ENCODE measurements around the gene PRTG. TPM values are rescaled to one million over a fixed set of nuclear protein-coding genes. Genes with fewer than 3 reads are reported as not detected.

The PRTG gene
- total and polyA plus RNA-seq, 2 of the 13 experiments (the other 11 are each of a cell fraction or from before 2014, with no cell fraction given) = 13.2 to 22.3 TPM

DNA sequence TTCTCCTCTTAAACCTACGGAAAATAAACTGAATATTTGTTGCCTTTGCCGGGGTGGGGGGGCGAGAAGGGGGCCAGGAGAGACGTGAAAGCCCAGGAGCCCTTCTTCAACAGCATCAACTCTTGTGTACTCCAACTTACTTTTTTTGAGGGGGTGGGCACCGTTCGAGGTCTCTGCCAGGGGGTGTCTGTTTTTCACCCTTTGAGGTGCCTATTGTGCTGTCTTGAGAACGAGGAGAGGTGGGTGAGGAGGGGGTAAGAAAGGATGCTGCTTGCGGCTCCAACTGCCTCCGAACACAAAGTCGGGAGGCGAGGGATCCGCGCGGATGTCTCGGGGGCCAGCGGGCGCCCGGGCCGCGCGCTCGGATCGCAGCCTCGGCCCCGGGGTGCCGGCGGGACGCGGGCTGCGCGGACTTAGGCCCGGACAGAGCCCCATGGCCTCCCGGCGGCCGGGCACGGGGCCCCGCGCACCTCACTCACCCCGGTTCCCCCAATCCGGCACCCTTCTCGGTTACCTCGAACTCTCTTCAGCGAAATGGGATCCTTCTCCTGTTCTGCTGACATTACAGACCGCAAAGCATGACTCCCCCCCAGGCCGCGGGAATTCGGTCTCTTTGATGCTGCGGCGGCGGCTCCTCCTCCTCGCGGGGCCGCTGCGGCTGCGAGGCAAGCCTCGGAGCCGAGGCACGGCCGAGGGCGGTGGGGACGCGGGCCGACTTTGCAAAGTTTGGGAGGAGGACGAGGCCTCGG, 155.5 kb downstream of the PRTG start (continued):
- TF ChIP-seq ZMAT3 (CRISPR knock-in tag; conservative IDR thresholded peaks at IDR 0.05) = no peak
- no peak for TF ChIP-seq ELF4 (CRISPR knock-in tag; IDR thresholded peaks at IDR 0.05; ENCODE audit: borderline replicate concordance)
- TF ChIP-seq ZFX (CRISPR knock-in tag; IDR thresholded peaks at IDR 0.05; ENCODE audit: low read depth) = peak; percentile 58
- TF ChIP-seq ZNF616 (CRISPR knock-in tag; IDR thresholded peaks at IDR 0.05; ENCODE audit: low read depth) = no peak
- TF ChIP-seq ZNF746 (CRISPR knock-in tag; IDR thresholded peaks at IDR 0.05) = no peak
- no peak for TF ChIP-seq HIVEP1 (CRISPR knock-in tag; IDR thresholded peaks at IDR 0.05)
- no peak for TF ChIP-seq SUZ12 (IDR thresholded peaks at IDR 0.05; ENCODE audit: low read depth, low read length)
- no peak for TF ChIP-seq DPF2 (CRISPR knock-in tag; IDR thresholded peaks at IDR 0.05; ENCODE audit: borderline replicate concordance, low read depth)
- no peak; the same call in 1 of the 2 replicates for TF ChIP-seq MXD3 (CRISPR knock-in tag; IDR thresholded peaks at IDR 0.05)
- TF ChIP-seq ASH2L (IDR thresholded peaks at IDR 0.05; ENCODE audit: insufficient read length, low read depth, low read length) = peak; percentile 65
- TF ChIP-seq POGK (CRISPR knock-in tag; conservative IDR thresholded peaks at IDR 0.05) = peak; percentile 46; the same call in 1 of the 2 replicates
- TF ChIP-seq ZNF296 (CRISPR knock-in tag; conservative IDR thresholded peaks at IDR 0.05) = no peak
- TF ChIP-seq CBX2 (IDR thresholded peaks at IDR 0.05; ENCODE audit: low read depth, low read length) = peak; percentile 66; the same call in 1 of the 2 replicates
- TF ChIP-seq CBX2 (CRISPR knock-in tag; IDR thresholded peaks at IDR 0.05; ENCODE audit: low read depth) = no peak
- TF ChIP-seq, protein P1, sequence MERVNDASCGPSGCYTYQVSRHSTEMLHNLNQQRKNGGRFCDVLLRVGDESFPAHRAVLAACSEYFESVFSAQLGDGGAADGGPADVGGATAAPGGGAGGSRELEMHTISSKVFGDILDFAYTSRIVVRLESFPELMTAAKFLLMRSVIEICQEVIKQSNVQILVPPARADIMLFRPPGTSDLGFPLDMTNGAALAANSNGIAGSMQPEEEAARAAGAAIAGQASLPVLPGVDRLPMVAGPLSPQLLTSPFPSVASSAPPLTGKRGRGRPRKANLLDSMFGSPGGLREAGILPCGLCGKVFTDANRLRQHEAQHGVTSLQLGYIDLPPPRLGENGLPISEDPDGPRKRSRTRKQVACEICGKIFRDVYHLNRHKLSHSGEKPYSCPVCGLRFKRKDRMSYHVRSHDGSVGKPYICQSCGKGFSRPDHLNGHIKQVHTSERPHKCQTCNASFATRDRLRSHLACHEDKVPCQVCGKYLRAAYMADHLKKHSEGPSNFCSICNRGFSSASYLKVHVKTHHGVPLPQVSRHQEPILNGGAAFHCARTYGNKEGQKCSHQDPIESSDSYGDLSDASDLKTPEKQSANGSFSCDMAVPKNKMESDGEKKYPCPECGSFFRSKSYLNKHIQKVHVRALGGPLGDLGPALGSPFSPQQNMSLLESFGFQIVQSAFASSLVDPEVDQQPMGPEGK (CRISPR knock-in tag; IDR thresholded peaks at IDR 0.05) = peak; percentile 47; the same call in 1 of the 2 replicates
- TF ChIP-seq ZNF589 (CRISPR knock-in tag; conservative IDR thresholded peaks at IDR 0.05) = no peak
- no peak for TF ChIP-seq ZNF770 (CRISPR knock-in tag; IDR thresholded peaks at IDR 0.05)

All from HepG2 (cell line).